Sigmoid colon (tissue), 4 donors: ENCODE results near the gene CAPN13.

ENCODE experiments used
- CTCF ChIP-seq, 4 experiments: fragments of 450-650 bp in 3 of 4; fragments of 200-600 bp in 1 of 4; IDR thresholded peaks; one replicate each; pipeline ENCODE4 v1.5.1; 2016 to 2019; ENCODE audit warnings: antibody characterized with exemption in 4 of 4, mild to moderate bottlenecking in 3 of 4, moderate library complexity in 2 of 4
- EP300 ChIP-seq, 4 donors: sonication (generic); formaldehyde crosslinking; IDR thresholded peaks; one replicate each; pipeline ENCODE4 v1.6.1; 2017; ENCODE audit warnings: antibody characterized with exemption in 4 of 4
- POLR2A ChIP-seq, 2 donors: fragments of 450-650 bp; IDR thresholded peaks; one replicate each; pipeline ENCODE4 v1.6.1; 2016; ENCODE audit warnings: antibody characterized with exemption in 2 of 2, mild to moderate bottlenecking in 2 of 2, moderate library complexity in 2 of 2
- POLR2AphosphoS5 ChIP-seq, 4 donors: sonication (generic); formaldehyde crosslinking; IDR thresholded peaks; one replicate each; pipeline ENCODE4 v1.6.1; 2017; ENCODE audit warnings: antibody characterized with exemption in 4 of 4

DNA sequence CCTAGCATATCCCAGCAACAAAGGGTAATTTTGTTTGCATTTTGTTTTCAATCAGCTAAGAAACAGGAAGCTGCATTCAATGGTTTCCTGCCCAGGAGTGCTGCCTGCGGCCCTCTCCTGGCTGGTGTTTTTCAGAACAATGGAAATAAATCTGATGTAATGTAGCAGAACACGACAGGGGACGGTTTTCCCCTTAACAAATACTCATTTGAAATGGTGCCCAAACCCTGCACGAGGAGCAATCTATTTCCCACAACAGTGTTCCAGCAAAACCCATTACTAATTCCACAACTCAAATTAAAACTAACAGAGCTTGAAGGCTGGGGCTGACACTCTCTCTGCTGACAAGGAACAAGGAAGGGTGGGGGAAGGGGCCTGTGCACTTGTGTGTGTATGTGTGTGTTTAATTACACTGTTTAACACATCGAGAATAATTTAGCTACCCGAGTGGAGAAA lies 8.7 kb downstream of the CAPN13 start:
- TF ChIP-seq CTCF (IDR thresholded peaks at IDR 0.05): no peak
- no peak for TF ChIP-seq EP300 (IDR thresholded peaks at IDR 0.05)
- TF ChIP-seq POLR2A (IDR thresholded peaks at IDR 0.05): no peak
- TF ChIP-seq POLR2AphosphoS5 (IDR thresholded peaks at IDR 0.05): no peak
